Measurements from ENCODE around the gene AUTS2. TPM values are rescaled to one million over a fixed set of nuclear protein-coding genes. Genes with fewer than 3 reads are reported as not detected.

AUTS2 gene
- total and polyA plus RNA-seq, 2 of the 8 experiments (the other 6 are each of a cell fraction or from before 2014, with no cell fraction given): 25.9 to 101 TPM

DNA sequence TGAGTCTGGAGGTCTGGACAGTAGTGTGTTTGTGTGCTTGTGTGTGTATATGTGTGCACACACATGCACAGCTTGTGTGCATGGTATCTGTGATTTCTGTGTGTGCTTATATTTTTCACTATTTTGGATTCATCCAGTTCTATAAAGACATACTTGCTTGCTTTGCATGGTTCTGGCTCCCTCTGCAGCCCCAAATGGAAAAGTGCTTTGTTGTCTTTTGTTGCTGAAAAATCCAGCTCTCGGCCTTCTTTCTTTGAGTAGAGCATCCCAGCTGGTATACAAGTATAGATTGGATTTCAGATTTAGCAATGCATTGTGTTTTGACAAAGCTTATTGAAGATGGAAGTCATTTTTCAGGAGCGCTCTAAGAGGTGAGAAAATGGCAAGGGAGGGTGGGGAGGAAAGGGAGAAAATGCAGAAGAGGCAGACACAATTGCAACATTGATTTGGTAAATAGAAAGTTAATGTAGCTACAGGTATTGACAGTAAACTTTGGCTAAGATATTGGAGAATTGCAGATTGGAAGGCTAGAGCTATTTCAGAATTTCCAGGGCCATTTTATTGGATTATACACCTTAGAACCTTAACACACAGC lies 333.9 kb downstream of the AUTS2 start:
- DNase-seq (ENCODE audit: low read depth in 1 of 2, low spot score in 2 of 2): no peak

More for the DNA sequence above, 333.9 kb downstream of the AUTS2 start:
- H4K8ac ChIP-seq (ENCODE audit: extremely low read depth, insufficient read depth, low read length): no peak overlapping the region
- peaks cover 3% of the 10 kb centered on the region; the same call in 1 of the 2 replicates for H3K79me1 ChIP-seq (ENCODE audit: low read depth, low read length)
- no peak overlapping the region for H3K56ac ChIP-seq (replicated peaks; ENCODE audit: insufficient read length, low read depth, low read length)
- H3K4me1 ChIP-seq (replicated peaks in 1 of 4; ENCODE audit: control insufficient read depth in 3 of 4, insufficient read depth in 4 of 4, low read length in 3 of 4): peaks cover 0 to 6% (median 2%) of the 10 kb centered on the region in 4 experiments; a peak in 1 of 7 replicates
- peaks cover 0 to 3% of the 10 kb centered on the region in 2 experiments for H4K20me1 ChIP-seq (replicated peaks in 1 of 2; ENCODE audit: control insufficient read depth in 1 of 2, insufficient read depth in 2 of 2, low read length in 2 of 2)
- H3K18ac ChIP-seq (ENCODE audit: extremely low read depth, low read length): no peak overlapping the region
- FAIRE-seq: peak; percentile 79
- H3K23me2 ChIP-seq (ENCODE audit: low read depth, low read length): no peaks in the 10 kb centered on the region; the same call in 1 of the 2 replicates
- no peak overlapping the region for H2BK12ac ChIP-seq (ENCODE audit: low read depth, low read length)
- ChIA-PET POLR2A (ENCODE audit: partially characterized antibody) (no interaction called here), CTCF (ENCODE audit: partially characterized antibody) (interaction anchor here (0.6 to 2.4 kb wide), 40 partner anchors 9 to 594 kb away, joined by 3 to 11 read pairs (median 3); no protein-coding TSS in a partner anchor)
- no peak overlapping the region for H2BK15ac ChIP-seq (ENCODE audit: low read length)
- H2BK120ac ChIP-seq (replicated peaks; ENCODE audit: low read depth, low read length): no peak overlapping the region
- no peak overlapping the region for H3K23ac ChIP-seq (ENCODE audit: insufficient read length)
- WGBS, 2 experiments (ENCODE audit: extremely low coverage in 1 of 2, insufficient coverage in 1 of 2, insufficient read length in 1 of 2, insufficient replicate concordance in 2 of 2, low coverage in 1 of 2, low lambda C conversion rate in 2 of 2, missing lambda C conversion rate in 1 of 2): 57% methylated on average over 2 of the region's 2 CpGs; no CpG with 5 or more reads in 1 of the 2 experiments
- no peak overlapping the region for H4K91ac ChIP-seq (replicated peaks; ENCODE audit: insufficient read length, low read length)
- no peak overlapping the region for H3K14ac ChIP-seq (ENCODE audit: insufficient read length)
- no peak overlapping the region for H3K4ac ChIP-seq (replicated peaks; ENCODE audit: insufficient read length, low read depth, low read length)
- H4K5ac ChIP-seq (ENCODE audit: insufficient read length, low read depth, low read length): no peak overlapping the region
- H2BK5ac ChIP-seq (ENCODE audit: low read depth, low read length): no peak overlapping the region
- peak; percentile 96 to 97 for TF ChIP-seq RAD21 (IDR thresholded peaks at IDR 0.05 in 1 of 2, conservative IDR thresholded peaks at IDR 0.05 in 1 of 2; ENCODE audit: low read depth in 2 of 2, low read length in 2 of 2)
- TF ChIP-seq TCF12 (IDR thresholded peaks at IDR 0.05; ENCODE audit: low read depth, low read length): no peak
- TF ChIP-seq, protein P1, sequence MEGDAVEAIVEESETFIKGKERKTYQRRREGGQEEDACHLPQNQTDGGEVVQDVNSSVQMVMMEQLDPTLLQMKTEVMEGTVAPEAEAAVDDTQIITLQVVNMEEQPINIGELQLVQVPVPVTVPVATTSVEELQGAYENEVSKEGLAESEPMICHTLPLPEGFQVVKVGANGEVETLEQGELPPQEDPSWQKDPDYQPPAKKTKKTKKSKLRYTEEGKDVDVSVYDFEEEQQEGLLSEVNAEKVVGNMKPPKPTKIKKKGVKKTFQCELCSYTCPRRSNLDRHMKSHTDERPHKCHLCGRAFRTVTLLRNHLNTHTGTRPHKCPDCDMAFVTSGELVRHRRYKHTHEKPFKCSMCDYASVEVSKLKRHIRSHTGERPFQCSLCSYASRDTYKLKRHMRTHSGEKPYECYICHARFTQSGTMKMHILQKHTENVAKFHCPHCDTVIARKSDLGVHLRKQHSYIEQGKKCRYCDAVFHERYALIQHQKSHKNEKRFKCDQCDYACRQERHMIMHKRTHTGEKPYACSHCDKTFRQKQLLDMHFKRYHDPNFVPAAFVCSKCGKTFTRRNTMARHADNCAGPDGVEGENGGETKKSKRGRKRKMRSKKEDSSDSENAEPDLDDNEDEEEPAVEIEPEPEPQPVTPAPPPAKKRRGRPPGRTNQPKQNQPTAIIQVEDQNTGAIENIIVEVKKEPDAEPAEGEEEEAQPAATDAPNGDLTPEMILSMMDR (IDR thresholded peaks at IDR 0.05; ENCODE audit: control extremely low read depth in 1 of 3, insufficient read depth in 1 of 3, low read depth in 1 of 3, low read length in 3 of 3): peak in 2 of 3 experiments; percentile 61 to 78; a peak in 3 of 4 replicates
- no peak for TF ChIP-seq EZH2 (IDR thresholded peaks at IDR 0.05; ENCODE audit: low read depth, low read length, severe bottlenecking)
- no peak overlapping the region for H3K9ac ChIP-seq (replicated peaks in 1 of 4; ENCODE audit: extremely low read depth in 1 of 4, low read depth in 3 of 4, low read length in 3 of 4)
- H3K79me2 ChIP-seq (ENCODE audit: control insufficient read depth in 1 of 2, insufficient read depth in 2 of 2, low read length in 2 of 2): no peaks in the 10 kb centered on the region
- H3K27ac ChIP-seq (ENCODE audit: low read depth, low read length): no peak overlapping the region
- H3K4me2 ChIP-seq (ENCODE audit: insufficient read depth in 1 of 2, low read depth in 2 of 2, low read length in 2 of 2): no peak overlapping the region
- no peak overlapping the region for H3K4me3 ChIP-seq (ENCODE audit: extremely low read depth in 1 of 4, insufficient read depth in 2 of 4, low read depth in 3 of 4, low read length in 4 of 4)
- no peaks in the 10 kb centered on the region for H3K9me3 ChIP-seq (ENCODE audit: insufficient read depth in 2 of 2, low read depth in 1 of 2, low read length in 1 of 2)
- H2AFZ ChIP-seq (ENCODE audit: low read length): no peak overlapping the region
- H2BK20ac ChIP-seq (ENCODE audit: low read length): no peak overlapping the region
- no peaks in the 10 kb centered on the region for H3K36me3 ChIP-seq (ENCODE audit: control insufficient read depth in 2 of 4, insufficient read depth in 4 of 4, low read length in 3 of 4)
- H3K27me3 ChIP-seq (replicated peaks in 1 of 4; ENCODE audit: control insufficient read depth in 3 of 4, extremely low read depth in 1 of 4, insufficient read depth in 3 of 4, low read length in 3 of 4): no peaks in the 10 kb centered on the region
- no peak overlapping the region for H2AK5ac ChIP-seq (ENCODE audit: low read depth, low read length)
